T-helper 2 cell (primary cell): ENCODE measurements around the gene DLG5.

Source experiments
- DNase-seq, 5 experiments: peaks; one replicate each; pipeline versions ENCODE4 v3.0.0 to v3.0.0-alpha.2; 2012 to 2022

DLG5 gene

DNA sequence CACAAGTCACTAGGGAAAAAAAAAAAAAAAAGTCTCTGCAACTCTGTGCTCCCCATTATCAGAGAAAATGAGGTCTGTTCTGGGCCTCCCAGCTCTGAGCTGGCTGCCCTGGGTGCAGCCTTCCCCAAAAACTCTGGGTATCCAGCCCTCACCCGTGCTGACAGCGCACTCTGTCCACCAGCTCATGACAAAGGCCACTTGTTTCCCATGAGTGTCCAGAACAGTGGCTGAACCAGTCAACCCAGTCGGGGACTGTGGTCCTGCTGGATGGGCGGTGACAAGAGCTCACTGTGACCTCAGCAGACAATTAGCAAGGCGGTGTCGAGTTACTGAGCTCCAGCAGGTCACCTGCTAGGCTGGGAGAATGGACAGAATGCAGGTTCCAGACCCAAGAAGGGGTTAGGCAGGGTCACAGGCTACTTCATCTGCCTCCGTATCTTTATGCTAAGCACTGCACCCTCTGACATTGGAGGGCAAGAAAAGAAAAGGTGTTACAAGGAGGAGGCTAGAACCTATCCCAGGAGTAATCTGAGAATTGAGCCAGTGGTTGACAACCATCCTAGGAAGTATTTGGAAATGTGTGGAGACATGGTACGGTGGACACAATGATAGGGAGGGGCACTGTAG lies 37.2 kb downstream of the DLG5 start:
- no peak for DNase-seq

GRCh38 chr10:77888356-77888703 lies 38.2 kb downstream of the DLG5 start:
- DNase-seq = no peak

GRCh38 chr10:77887631-77888355 lies 38.8 kb downstream of the DLG5 start:
- no peak for DNase-seq

- no peak for DNase-seq
Measured at GRCh38 chr10:77886795-77887355, 39.7 kb downstream of the DLG5 start.

DNA sequence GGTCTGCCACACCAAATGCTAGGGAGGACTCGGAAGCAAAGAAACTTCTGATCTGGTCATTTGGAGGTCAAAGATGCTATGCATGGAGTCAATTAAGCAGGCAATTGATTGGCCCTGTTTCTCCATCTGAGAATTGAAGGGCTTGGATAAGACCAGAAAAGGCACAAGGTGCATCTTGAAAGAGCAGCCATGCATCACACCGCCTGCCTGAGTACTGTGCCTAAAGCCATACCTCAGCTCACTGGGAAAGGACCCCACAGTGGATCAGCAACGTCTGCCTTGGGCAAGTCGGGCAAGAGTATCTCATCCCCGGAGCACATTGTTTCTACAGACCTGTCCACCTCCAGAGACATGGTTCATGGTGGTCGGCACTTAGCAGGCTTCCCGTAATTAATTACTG lies 42.4 kb downstream of the DLG5 start:
- no peak for DNase-seq

- no peak for DNase-seq
Measured at GRCh38 chr10:77881636-77882035, 44.9 kb downstream of the DLG5 start.

- DNase-seq = no peak
Measured at GRCh38 chr10:77881222-77881621, 45.3 kb downstream of the DLG5 start.

DNA sequence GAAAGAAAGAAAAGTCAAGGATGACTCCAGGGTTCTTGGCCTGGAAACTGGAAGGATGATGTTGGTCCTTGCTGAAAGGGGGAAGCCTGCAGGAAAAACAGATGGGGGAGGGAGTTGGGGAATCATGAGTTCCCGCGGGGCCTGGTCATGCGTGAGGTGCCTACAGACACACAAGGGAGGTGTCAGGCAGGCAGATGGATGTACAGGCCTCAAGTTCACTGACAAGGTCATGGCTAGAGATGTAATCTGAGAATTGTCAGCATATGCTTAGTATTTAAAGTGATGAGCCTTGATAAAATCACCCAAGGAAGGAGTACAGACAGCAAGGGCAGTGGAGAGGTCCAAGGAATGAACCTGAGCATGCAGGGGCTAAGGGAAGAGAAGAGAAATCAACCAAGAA lies 46.8 kb downstream of the DLG5 start:
- DNase-seq = no peak

DNA sequence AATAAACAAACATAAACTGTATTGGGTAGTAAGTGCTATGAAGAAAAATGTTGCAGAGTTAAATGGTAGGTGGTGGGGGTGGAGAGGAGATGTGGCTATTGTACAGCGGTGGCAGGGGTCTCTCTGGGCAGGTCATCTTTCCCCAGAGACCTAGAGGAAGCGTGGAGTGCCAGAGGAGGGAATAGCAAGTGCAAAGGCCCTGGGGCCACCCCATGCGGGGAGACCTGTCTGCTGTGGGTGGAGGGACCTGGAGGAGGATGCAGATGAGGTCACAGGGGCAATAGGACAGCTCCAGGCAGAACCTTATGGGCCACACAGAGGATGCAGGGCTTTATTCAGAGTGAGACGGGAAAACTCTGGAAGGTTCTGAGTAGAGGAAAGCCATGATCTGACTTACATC lies 47.5 kb downstream of the DLG5 start:
- no peak for DNase-seq

GRCh38 chr10:77877441-77878344 lies 48.9 kb downstream of the DLG5 start:
- peak in 2 of 5 experiments; percentile 35 to 89 for DNase-seq

GRCh38 chr10:77875730-77876129 lies 50.8 kb downstream of the DLG5 start:
- DNase-seq = no peak

DNA sequence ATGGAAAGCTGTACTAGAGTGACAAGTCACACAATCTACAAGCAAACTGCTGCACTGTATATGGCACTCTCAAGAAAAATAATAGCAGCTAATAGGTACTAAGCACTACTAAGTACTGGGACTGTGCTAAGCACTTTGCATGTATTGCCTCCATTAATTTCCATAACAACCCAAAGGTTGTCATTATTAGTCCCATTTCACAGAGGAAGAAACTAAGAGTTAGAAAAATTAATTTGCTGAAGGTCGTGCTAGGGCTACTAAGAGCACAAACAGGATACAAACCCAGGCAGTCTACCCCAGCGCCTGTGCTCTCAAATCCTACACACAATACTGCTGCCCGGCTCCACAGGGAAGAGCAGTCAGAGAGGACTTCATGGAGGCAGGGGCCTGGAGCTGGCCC lies 51.7 kb downstream of the DLG5 start:
- no peak for DNase-seq

DNA sequence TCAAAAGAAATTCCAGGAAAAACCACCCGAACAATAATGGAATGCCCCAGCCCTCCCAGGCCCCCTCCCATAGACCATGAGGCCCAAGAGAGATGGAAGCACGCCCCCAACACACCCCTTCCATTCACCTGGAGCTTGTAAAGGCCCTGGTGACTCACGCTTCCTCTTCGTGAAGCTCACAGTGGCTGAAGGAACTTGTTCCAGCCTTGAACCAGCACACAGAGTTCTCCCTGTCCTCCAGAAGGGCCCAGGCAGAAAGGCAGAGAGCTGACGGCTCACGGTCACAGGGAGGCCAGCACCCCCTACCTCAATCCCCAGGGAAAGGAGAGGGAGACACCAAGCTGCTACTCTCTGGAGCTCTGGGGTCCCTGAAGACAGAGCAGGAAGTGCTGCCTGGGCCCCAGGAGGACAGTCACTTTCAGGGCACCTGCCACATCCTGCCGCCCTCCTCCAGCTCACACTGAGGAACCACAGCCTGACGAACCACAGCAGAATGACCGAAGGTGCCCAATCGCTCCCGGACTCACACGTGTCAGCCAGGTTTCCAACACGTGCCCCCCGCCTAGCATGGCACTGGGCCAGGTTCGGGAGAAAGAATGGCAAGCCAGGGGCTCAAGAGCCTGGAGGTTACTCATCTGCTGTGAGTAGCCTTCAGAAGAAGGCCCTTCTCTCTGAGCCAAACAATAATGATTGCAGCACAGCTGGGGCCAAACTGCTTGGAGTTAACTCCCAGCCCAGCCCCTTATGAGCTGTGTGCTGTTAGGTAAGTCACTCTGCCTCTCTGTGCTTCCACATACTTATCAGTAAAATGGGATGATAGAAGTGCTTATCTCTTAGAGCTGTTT lies 52.8 kb downstream of the DLG5 start:
- peak in 2 of 5 experiments; percentile 60 to 77 for DNase-seq

GRCh38 chr10:77872947-77873535 lies 53.5 kb downstream of the DLG5 start:
- no peak for DNase-seq

- no peak for DNase-seq
Measured at GRCh38 chr10:77872151-77872946, 54.2 kb downstream of the DLG5 start.

DNA sequence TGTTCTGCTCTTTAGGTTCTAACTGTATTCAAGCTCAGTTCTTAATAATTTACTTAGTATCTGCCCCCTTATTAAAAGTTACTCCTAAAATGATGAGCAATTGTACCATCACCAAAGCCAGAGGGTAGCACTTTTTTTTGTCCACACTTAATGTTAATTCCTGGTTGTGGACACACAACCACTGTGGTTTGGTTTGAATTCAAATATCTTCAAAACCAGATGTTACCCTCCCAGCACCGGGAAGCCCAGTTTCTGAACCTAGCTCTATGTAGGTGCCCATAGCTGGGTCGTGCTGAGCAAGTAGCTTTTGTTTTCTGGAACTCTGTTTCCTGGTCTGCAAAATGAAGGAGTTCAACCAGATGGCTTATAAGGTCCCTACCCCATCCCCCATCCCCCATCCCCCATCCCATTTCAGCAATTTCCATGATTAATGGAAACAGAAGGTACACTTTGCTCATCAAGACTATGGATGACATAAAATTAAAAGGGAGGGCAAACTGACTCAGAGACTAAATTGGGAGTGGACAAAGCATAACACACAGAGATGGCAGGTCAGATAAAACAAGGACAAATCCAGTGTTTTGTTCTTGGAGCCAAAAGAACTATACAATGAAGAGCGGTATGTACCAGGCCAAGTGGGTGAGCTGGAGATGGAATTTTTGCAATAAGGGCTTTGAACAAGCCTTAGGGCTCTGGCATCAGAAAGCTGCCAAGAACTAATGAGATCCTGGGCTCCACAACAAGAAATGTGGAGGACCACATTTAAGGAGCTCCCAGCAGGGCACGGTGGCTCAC lies 56.7 kb downstream of the DLG5 start:
- no peak for DNase-seq

DNA sequence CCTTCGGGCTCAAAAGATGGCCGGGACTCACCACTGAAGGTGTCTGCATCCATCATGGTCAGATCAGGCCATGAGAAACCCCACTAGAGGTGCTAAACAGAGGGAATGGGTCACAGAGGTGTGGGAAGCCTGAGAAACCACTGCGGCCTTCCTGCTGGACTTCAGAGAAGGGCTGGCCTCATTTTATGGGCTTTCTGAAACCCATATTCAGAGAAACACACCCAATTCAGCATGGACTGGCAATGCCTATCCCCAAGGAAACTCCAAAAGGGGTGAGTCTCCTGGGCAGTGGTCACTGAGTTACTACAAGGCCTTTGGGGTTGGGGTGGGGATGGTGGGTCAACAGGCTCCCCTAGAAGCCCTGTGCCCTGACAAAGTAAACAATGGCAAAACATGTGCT lies 58.0 kb downstream of the DLG5 start:
- DNase-seq = no peak

DNA sequence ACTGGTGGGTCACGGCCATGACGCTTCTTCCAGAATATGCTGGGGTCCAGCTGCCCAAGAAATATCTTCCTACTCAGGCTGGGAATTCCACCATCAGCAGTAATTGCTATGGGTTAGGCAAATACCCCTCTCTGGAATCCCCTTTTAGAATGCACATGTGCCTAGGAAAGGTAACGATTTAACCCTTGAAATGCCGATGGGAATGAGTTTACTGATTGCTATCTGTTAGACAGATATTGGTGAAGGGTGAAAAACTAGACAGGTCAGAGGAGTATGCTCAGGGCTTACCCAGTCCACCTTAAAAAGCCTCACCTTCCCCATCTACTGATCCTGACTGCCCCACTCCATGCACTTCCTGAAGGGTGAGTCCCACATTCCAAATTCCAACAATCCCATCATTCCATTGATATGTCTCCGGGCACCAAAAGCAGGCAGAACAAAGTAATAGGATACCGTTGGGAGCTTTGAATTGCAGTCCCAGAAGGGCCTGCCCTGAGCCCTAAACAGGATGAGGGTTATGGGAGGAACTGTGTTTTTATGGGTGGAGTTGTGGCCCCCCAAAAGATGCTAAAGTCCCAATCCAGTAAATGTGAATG lies 59.3 kb downstream of the DLG5 start:
- no peak for DNase-seq

GRCh38 chr10:77866598-77866997 lies 60.0 kb downstream of the DLG5 start:
- no peak for DNase-seq
